ENCODE results near the gene LUZP2.

The LUZP2 gene

DNA sequence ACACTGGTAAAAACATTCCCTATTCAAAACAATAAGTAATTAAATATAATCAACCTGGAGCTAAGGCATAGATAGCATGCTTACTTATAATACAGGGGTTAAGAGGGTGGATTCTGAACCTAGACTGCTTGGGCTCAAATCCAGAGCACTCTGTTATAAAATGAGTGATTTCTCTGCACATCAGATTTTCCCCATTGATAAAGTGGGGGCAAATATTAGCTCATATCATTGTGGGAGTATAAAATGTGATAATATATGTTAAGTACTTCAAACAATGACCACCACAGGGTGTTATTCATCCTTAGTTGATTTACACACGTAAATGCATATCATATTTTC is 139.4 kb downstream of the LUZP2 start:
- no peak for FAIRE-seq

- no peak for FAIRE-seq
These were observed 140.7 kb downstream of the LUZP2 start for GRCh38 chr11:24637520-24637919.

- FAIRE-seq = no peak
These were observed 145.8 kb downstream of the LUZP2 start for GRCh38 chr11:24642648-24643047.

DNA sequence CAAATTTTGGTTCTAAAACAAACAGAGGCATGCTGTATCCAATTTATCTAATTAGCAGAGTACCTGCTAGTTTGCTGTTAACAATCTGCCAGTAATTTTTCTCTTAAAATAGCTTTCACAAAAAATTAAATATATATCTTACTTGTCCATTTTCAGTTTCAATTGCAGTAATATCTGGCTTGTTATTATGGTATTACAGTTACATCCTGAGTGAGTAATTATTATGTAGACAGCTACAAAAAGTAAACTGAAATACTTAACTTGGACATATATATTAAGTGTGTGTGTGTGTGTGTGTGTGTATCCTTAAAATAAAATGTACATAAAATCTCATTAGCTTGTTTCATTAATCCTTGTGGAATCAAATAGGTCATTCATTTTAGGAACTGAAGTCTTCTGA is 148.7 kb downstream of the LUZP2 start:
- no peak for FAIRE-seq

DNA sequence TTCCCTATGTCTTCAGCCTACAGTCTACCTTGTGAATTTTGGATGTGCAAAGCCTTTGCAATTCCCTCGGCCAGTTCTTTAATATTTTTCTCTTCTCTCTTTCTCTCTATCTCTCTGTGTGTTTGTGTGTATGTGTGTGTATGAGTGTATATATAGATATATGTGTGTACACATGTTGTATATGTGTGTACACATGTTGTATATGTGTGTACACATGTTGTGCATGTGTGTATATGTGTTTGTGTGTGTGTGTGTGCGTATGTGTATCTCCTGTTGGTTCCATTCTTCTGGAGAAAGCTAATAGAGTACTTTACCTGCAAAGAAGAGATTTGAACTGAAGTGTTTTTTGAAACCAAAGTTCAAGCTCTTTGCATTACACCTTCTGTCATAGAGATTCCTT is 155.0 kb downstream of the LUZP2 start:
- FAIRE-seq = no peak

DNA sequence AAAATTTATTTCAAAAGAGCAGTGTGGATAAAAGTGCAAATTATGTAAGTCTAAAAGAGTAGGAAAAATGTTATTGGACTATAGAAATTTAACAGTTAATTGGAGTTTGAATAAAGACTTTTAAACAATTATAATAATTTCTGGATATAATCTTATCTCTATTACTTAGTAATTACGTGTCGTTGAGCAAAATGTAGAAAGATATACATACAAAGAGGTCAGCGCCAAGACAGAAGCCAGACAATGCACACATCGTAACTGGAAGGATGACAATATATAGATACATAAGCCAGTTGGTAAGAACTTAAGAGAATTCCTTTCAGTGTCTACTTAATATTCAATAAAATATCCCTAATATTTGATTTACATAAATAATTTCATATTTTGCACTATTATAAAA is 157.0 kb downstream of the LUZP2 start:
- no peak for FAIRE-seq

DNA sequence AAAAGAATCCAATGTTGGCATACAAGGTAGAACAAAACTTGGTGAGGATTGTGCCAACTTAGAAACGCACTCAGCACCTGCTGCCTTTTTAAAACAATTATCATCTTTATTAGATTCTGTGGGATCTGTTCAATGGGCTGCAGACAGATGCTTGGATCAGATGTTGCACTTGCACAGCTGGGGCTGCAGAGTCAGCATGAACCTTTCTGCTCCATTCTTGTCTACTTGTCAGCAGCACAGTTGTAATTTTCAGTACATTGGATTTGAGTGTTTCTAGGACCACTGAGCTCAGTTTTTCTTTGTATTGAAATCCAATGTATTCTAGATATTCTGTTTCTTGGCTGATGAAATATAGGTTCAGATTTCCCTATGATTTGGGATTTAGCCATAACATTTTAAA is 164.5 kb downstream of the LUZP2 start:
- FAIRE-seq = no peak

GRCh38 chr11:24664399-24664798 is 167.5 kb downstream of the LUZP2 start:
- no peak for FAIRE-seq

- no peak for FAIRE-seq
These were observed 170.6 kb downstream of the LUZP2 start for GRCh38 chr11:24667353-24667968.

DNA sequence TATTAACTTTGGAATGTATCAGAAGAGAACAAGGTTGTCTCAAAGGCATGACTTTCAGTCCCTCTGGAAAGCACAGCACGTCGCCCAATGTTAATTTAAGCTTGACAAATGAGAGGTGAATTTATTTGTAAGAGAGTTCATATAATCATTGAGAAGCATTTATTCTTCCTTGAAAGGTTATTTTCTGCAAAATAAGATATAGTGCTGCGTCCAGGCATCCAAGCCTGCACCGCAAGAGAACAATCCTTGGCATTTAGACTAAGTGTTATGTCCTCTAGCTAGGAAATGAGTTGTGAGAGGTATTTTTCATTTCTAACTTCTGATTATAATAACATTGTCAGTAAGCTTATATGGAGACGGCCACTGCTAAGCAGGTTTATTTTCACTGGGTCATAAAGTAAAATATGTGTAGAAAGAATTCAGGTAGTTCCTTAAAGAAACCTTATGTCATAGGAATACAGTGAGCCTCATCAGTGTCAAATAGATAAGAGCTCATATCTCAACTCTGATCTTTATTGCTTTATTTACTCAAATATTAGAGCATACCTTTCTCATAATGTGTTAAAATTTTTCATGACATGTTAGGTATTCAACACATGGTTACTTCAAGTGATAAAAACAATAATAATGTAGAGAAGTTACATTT is 182.0 kb downstream of the LUZP2 start:
- no peak for FAIRE-seq

- FAIRE-seq = no peak
These were observed 183.0 kb downstream of the LUZP2 start for GRCh38 chr11:24679821-24680351.

- FAIRE-seq = no peak
These were observed 186.7 kb downstream of the LUZP2 start for GRCh38 chr11:24683583-24683982.

GRCh38 chr11:24685821-24686220 is 189.0 kb downstream of the LUZP2 start:
- FAIRE-seq = no peak

DNA sequence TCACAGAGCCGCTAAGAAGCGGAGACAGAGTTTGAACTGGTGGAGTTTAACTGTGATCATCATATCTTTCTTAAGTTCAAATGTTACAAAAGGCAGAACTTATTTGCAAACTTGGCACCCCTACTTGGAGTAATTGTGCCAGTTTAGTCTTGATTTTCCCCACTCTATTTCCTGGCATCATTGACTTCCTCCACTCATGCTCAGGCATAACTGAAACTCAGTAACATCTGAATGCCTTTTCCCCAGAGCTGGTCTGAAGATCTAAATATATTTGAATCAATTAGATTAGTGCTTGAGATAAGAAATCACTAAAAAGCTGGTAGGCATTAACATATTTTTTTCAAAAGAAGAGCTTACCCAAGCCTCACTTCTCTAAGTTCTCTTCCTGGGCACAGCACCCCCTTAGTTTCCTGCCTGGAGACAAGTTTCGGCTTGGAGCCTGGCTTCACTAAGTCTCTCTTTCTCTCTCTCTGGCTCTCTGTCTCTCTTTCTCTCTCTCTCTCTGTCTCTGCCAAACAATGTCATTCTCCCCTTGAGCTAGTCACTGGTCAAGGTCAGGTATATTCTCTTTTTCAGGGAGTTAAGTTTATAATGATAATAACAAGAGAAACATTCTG is 190.8 kb downstream of the LUZP2 start:
- FAIRE-seq = no peak

DNA sequence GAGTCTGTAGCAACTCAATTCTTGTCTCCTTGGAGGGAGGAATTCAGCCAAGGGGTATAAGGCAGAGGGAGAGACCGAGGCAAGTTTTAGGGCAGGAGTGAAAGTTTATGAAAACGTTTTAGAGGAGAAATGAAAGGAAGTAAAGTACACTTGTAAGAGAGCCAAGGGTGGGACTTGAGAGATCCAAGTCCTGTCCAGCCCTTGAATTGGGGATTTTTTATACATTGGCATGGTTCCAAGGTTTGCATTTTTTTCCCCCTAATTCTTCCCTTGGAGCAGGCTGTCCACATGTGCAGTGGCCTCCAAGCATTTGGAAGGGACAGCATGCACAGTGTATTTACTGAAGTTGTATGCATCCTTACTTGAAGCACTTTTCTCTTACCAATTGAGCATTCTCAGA is 192.1 kb downstream of the LUZP2 start:
- FAIRE-seq = no peak

- FAIRE-seq = no peak
These were observed 200.8 kb downstream of the LUZP2 start for GRCh38 chr11:24697522-24698111.

GRCh38 chr11:24704716-24705115 is 207.9 kb downstream of the LUZP2 start:
- FAIRE-seq = no peak

GRCh38 chr11:24705474-24705873 is 208.6 kb downstream of the LUZP2 start:
- no peak for FAIRE-seq

- no peak for FAIRE-seq
These were observed 211.8 kb downstream of the LUZP2 start for GRCh38 chr11:24708616-24709015.

DNA sequence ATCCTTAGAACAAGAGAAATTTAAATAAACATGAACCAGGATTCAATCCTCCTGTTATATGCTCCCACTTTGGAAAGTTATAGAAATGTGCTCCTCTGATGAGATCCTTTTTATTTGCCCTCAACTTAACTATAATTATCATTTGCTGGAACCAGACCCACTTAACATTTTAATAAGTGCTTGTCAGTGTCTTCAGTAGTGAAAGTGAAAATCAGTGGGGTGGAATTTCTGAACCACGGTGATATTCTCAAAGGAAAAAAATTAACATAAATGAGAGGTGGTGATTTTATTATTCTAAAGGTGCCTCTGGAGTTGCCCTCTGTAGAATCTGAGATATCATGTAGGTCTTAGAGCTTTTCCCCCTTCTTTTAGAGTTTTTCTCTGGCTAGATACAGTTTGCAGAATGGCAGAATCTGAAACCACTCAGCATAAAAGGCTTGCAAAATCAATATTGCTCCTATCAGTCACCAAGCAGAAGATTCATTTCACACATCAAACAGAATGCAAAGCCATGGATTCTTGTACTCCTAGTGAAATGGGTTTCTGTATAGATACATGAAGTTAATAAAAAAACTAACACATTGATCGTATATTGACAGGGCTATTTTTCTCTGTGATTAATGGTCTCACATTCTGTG is 213.2 kb downstream of the LUZP2 start:
- FAIRE-seq = no peak

DNA sequence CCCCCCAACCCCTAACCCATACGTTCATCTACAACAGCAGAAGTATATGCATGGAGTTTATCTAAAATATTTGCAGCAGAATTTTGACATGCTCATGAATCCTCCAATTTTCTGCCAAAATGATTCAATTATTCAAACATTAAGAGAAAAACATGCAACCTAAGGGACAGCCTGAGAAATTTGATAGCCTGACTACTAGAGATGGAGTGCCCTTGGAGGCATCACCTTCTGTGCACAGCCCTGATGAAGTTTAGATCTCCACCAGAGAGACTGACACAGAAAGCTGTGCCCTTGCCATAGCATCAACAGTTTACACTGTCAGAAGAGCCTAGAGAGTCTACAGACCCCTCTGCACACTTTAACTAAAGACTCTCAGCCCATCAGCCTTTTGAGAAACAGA is 217.7 kb downstream of the LUZP2 start:
- no peak for FAIRE-seq

- FAIRE-seq = no peak
These were observed 219.6 kb downstream of the LUZP2 start for GRCh38 chr11:24716403-24716802.

GRCh38 chr11:24723231-24723630 is 226.4 kb downstream of the LUZP2 start:
- no peak for FAIRE-seq
